K562 (cell line): ENCODE data around the gene INMT. TPM values are rescaled to one million over a fixed set of nuclear protein-coding genes. Genes with fewer than 3 reads are reported as not detected.

Source experiments
- ATAC-seq: fragments of 200-7000 bp; cut with Tn5 transposase; 3 replicates; pipeline ENCODE4 v1.9.1; 2020; ENCODE audit warnings: moderate library complexity
- BruUV-seq: library from RNA; stranded (reverse); fragments of 400-500 nt; replicated peaks from 2 replicates; lab custom pipeline; 2021; lab: Mats Ljungman, UMichigan
- CTCF ChIA-PET: fragments of 300-600 bp; formaldehyde crosslinking; extraction: SDS; loops from one replicate; lab custom pipeline; 2021; ENCODE audit warnings: low intra/inter-chr PET ratio; lab: Yijun Ruan, JAX
- POLR2A ChIA-PET: fragments of 300-600, 350-650 bp; sonication (Branson Sonifier 250); formaldehyde crosslinking; extraction: SDS; loops from one replicate; lab custom pipeline; 2021; ENCODE audit warnings: antibody characterized with exemption, inconsistent platforms; lab: Yijun Ruan, JAX
- DNase-seq, 4 experiments: peaks; one replicate each; pipeline versions ENCODE4 v3.0.0 to v3.0.0-alpha.2; 2011 to 2018; ENCODE audit warnings: low spot score in 3 of 4, mixed read lengths in 3 of 4; ENCODE audit errors: extremely low read depth in 1 of 4
- FAIRE-seq: peaks from 2 replicates; lab custom pipeline; 2011; peaks lifted over from hg19 to GRCh38; lab: Jason Lieb, UNC
- H2AFZ ChIP-seq: 2 replicates; pipeline ENCODE4 v1.6.0; 2011; ENCODE audit warnings: low read depth, low read length, control low read depth, inconsistent platforms
- H3K27ac ChIP-seq: fragments of 200-600 bp; 3 replicates; pipeline ENCODE4 v1.8.0; 2011; ENCODE audit warnings: low read depth, mild to moderate bottlenecking, control low read depth, inconsistent platforms, low read length, moderate library complexity, mixed read lengths; ENCODE audit errors: extremely low read depth
- H3K27me3 ChIP-seq, 2 experiments: fragments of 300-600 bp in 1 of 2; 2 replicates in 1 of 2; 3 replicates in 1 of 2; pipeline versions ENCODE4 v1.6.0 to v1.8.0; 2011; ENCODE audit warnings: inconsistent platforms in 2 of 2, low read length in 2 of 2, mild to moderate bottlenecking in 1 of 2, mixed read lengths in 1 of 2, moderate library complexity in 1 of 2; ENCODE audit not compliant: control insufficient read depth in 2 of 2, insufficient read depth in 2 of 2
- H3K36me3 ChIP-seq: fragments of 300-600 bp; 3 replicates; pipeline ENCODE4 v1.8.0; 2011; ENCODE audit warnings: mild to moderate bottlenecking, low read length, inconsistent platforms; ENCODE audit not compliant: control insufficient read depth, insufficient read depth
- H3K4me1 ChIP-seq, 2 experiments: fragments of 200-600 bp in 1 of 2; replicated peaks in 1 of 2; 2 replicates in 1 of 2; 3 replicates in 1 of 2; pipeline versions ENCODE4 v1.5.1 to v1.8.0; 2011; ENCODE audit warnings: inconsistent platforms in 2 of 2, low read length in 2 of 2, mild to moderate bottlenecking in 1 of 2, mixed read lengths in 1 of 2, moderate library complexity in 1 of 2; ENCODE audit not compliant: control insufficient read depth in 2 of 2, insufficient read depth in 2 of 2
- H3K4me2 ChIP-seq: 2 replicates; pipeline ENCODE4 v1.6.1; 2011; ENCODE audit warnings: low read length, control low read depth, inconsistent platforms, mixed read lengths; ENCODE audit not compliant: insufficient read depth
- H3K4me3 ChIP-seq: fragments of 200-600 bp; sonication (generic), shearing (Covaris generic); 2 replicates; pipeline ENCODE4 v1.5.1; 2016; ENCODE audit warnings: control low read depth, inconsistent platforms
- H3K79me2 ChIP-seq: fragments of 200-600 bp; 3 replicates; pipeline ENCODE4 v1.8.0; 2011; ENCODE audit warnings: low read length, inconsistent platforms; ENCODE audit not compliant: control insufficient read depth, insufficient read depth
- H3K9ac ChIP-seq, 2 experiments: 2 replicates each; pipeline versions ENCODE4 v1.6.0 to v1.6.1; 2011; ENCODE audit warnings: low read depth in 2 of 2, low read length in 2 of 2, control low read depth in 1 of 2, inconsistent platforms in 1 of 2, mild to moderate bottlenecking in 1 of 2, mixed read lengths in 1 of 2; ENCODE audit not compliant: insufficient read depth in 1 of 2
- H3K9me1 ChIP-seq: one replicate; pipeline ENCODE4 v1.6.0; 2011; ENCODE audit warnings: inconsistent platforms, mild to moderate bottlenecking, low read length, moderate library complexity; ENCODE audit not compliant: control insufficient read depth, insufficient read depth
- H3K9me3 ChIP-seq: replicated peaks from 2 replicates; pipeline ENCODE4 v1.5.1; 2011; ENCODE audit warnings: low read depth, low read length, inconsistent platforms; ENCODE audit not compliant: control insufficient read depth, insufficient read depth
- H4K20me1 ChIP-seq: replicated peaks from 2 replicates; pipeline ENCODE4 v1.6.1; 2011; ENCODE audit warnings: low read length, inconsistent platforms, mixed read lengths; ENCODE audit not compliant: control insufficient read depth, insufficient read depth
- ADNP ChIP-seq: fragments of 200-800 bp; sonication (Bioruptor generic); IDR thresholded peaks from 2 replicates; pipeline ENCODE4 v1.6.1; 2016; ENCODE audit warnings: missing genetic modification characterization, missing compliant biosample characterization
- ELF4 ChIP-seq: fragments of 450-650 bp; formaldehyde crosslinking; IDR thresholded peaks from 2 replicates; pipeline ENCODE4 v1.4.0; 2022; ENCODE audit warnings: missing genetic modification characterization
- ETV1 ChIP-seq: fragments of 450-650 bp; conservative IDR thresholded peaks from 2 replicates; pipeline ENCODE4 v1.6.1; 2016; ENCODE audit warnings: missing genetic modification characterization, control low read depth, low read depth, missing compliant biosample characterization
- KDM4B ChIP-seq, 2 experiments: fragments of 450-650 bp in 1 of 2; sonication (generic) in 1 of 2; IDR thresholded peaks; 2 replicates each; pipeline ENCODE4 v1.6.1; 2016 to 2017; ENCODE audit warnings: borderline replicate concordance in 2 of 2, antibody characterized with exemption in 1 of 2, low read depth in 1 of 2, mild to moderate bottlenecking in 1 of 2
- KLF10 ChIP-seq: fragments of 250-450 bp; sonication (Bioruptor Pico); IDR thresholded peaks from 2 replicates; pipeline ENCODE4 v1.6.1; 2021; ENCODE audit warnings: matching md5 sums
- MAFF ChIP-seq: IDR thresholded peaks from 2 replicates; pipeline ENCODE4 v1.6.1; 2012; ENCODE audit warnings: low read length, improper control_type of control experiment
- NKRF ChIP-seq: fragments of 450-650 bp; IDR thresholded peaks from 2 replicates; pipeline ENCODE4 v1.6.1; 2016; ENCODE audit warnings: borderline replicate concordance
- PHB2 ChIP-seq: fragments of 450-650 bp; IDR thresholded peaks from 2 replicates; pipeline ENCODE4 v1.6.1; 2017; ENCODE audit warnings: low read depth
- RUNX1 ChIP-seq: sonication (generic); IDR thresholded peaks from 2 replicates; pipeline ENCODE4 v1.6.1; 2016; ENCODE audit warnings: antibody characterized with exemption, low read depth
- ZC3H4 ChIP-seq: sonication (generic); formaldehyde crosslinking; IDR thresholded peaks from 2 replicates; pipeline ENCODE4 v1.9.0; 2021; ENCODE audit warnings: missing genetic modification reagents, borderline replicate concordance
- ZMIZ1 ChIP-seq, 2 experiments: fragments of 150-350 bp in 1 of 2; IDR thresholded peaks; 2 replicates each; pipeline ENCODE4 v1.6.1; 2012 to 2016; ENCODE audit warnings: low read depth in 2 of 2, low read length in 2 of 2, mild to moderate bottlenecking in 1 of 2, moderate library complexity in 1 of 2
- ZNF584 ChIP-seq: fragments of 200-800 bp; sonication (Bioruptor generic); IDR thresholded peaks from 2 replicates; pipeline ENCODE4 v1.6.1; 2016; ENCODE audit warnings: low read depth, mild to moderate bottlenecking, missing genetic modification characterization, missing compliant biosample characterization
- ZNF707 ChIP-seq: fragments of 250-450 bp; sonication (Bioruptor Pico); conservative IDR thresholded peaks from 2 replicates; pipeline ENCODE4 v1.8.0; 2022; ENCODE audit warnings: inconsistent platforms, mild to moderate bottlenecking, moderate library complexity
- WGBS: fragments of 100-300 bp; shearing (Covaris generic); methylation state at CpG from one replicate; pipeline ENCODE4 v1.1.6; 2016; ENCODE audit warnings: low coverage, mixed read lengths; ENCODE audit not compliant: insufficient coverage; ENCODE audit errors: missing lambda C conversion rate; 5-methylcytosine and 5-hydroxymethylcytosine counted together
- in situ Hi-C: fragments of 300-500 bp; cut with MboI; formaldehyde crosslinking; loops from 4 replicates; pipeline ENCODE4 v1.15.0; 2018; ENCODE audit warnings: inconsistent platforms, mixed read lengths
- intact Hi-C: fragments of 100-400 bp; cut with micrococcal nuclease; formaldehyde crosslinking; loops from 2 replicates; pipeline ENCODE4 v1.14.2; 2022
- polyA plus RNA-seq, 8 experiments: library from polyadenylated mRNA; depleted of rRNA in 4 of 8; stranded (reverse) in 5 of 8; unstranded in 3 of 8; fragments of >200 nt; fragmentation: Nextera tagmentation in 2 of 8; fragmentation: Illumina TruSeq in 1 of 8; extraction: Ambion mirVana in 2 of 8; extraction: Trizol in 1 of 8; gene quantifications; 2 replicates each; pipeline versions ENCODE4 v1.2.1 to v1.2.3, GENCODE V29; 2011 to 2014; ENCODE audit warnings: inconsistent platforms in 1 of 8, missing spikeins in 1 of 8
- total RNA-seq, 7 experiments: library from RNA; depleted of rRNA in 6 of 7; stranded (reverse); fragments of >200 nt in 6 of 7; fragmentation: Illumina TruSeq in 2 of 7; extraction: Trizol in 2 of 7; gene quantifications; 2 replicates each; pipeline versions ENCODE4 v1.2.1 to v1.2.3, GENCODE V29; 2011 to 2021; ENCODE audit warnings: low replicate concordance in 1 of 7
- TF ChIP-seq, protein P1 (sequence below): sonication (generic); formaldehyde crosslinking; IDR thresholded peaks from 2 replicates; pipeline ENCODE4 v1.9.0; 2022; ENCODE audit warnings: mild to moderate bottlenecking, missing genetic modification reagents
- TF ChIP-seq, protein P2 (sequence below): fragments of 450-650 bp; IDR thresholded peaks from 2 replicates; pipeline ENCODE4 v1.6.1; 2016; ENCODE audit warnings: antibody characterized with exemption

Gene INMT
- total and polyA plus RNA-seq, 9 of the 15 experiments (the other 6 are each of a cell fraction or from before 2014, with no cell fraction given), result 0.04 to 0.27 TPM; not detected in 7

DNA sequence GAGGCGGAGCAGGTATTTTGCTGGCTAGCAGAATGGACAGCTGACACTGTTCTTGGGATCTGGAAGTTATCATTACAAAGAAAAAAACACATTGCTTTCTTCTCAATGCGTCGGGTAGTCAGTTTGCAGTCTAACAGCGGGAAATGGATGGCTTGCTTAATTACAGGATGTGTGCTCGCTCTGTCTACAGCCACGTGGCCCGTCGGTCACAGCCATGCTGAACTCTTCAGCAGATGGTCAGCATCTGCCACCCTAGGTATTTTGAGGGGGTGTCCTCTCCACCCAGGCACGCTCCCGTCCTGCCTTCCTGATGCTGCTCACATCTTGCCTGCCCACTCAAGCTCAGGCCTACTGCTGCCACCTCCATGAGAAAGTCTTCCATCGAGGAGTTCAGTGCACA is 20.4 kb upstream of the INMT start:
- BruUV-seq, result no TSS peak
- no peak for TF ChIP-seq KDM4B (IDR thresholded peaks at IDR 0.05; ENCODE audit: borderline replicate concordance in 2 of 2, low read depth in 1 of 2)
- no peak for TF ChIP-seq NKRF
- no peak for TF ChIP-seq ZNF707 (CRISPR knock-in tag)
- TF ChIP-seq, protein P1, sequence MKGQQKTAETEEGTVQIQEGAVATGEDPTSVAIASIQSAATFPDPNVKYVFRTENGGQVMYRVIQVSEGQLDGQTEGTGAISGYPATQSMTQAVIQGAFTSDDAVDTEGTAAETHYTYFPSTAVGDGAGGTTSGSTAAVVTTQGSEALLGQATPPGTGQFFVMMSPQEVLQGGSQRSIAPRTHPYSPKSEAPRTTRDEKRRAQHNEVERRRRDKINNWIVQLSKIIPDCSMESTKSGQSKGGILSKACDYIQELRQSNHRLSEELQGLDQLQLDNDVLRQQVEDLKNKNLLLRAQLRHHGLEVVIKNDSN, result peak; percentile 52
- TF ChIP-seq KLF10, result no peak
- TF ChIP-seq PHB2, result no peak
- no peak for TF ChIP-seq ADNP (tag)
- no peak for TF ChIP-seq RUNX1
- TF ChIP-seq ZNF584 (CRISPR knock-in tag), result no peak
- TF ChIP-seq MAFF, result no peak
- no peak for TF ChIP-seq ELF4
- no peak for TF ChIP-seq ZMIZ1 (IDR thresholded peaks at IDR 0.05; ENCODE audit: low read depth in 2 of 2, low read length in 2 of 2)
- TF ChIP-seq, protein P2, sequence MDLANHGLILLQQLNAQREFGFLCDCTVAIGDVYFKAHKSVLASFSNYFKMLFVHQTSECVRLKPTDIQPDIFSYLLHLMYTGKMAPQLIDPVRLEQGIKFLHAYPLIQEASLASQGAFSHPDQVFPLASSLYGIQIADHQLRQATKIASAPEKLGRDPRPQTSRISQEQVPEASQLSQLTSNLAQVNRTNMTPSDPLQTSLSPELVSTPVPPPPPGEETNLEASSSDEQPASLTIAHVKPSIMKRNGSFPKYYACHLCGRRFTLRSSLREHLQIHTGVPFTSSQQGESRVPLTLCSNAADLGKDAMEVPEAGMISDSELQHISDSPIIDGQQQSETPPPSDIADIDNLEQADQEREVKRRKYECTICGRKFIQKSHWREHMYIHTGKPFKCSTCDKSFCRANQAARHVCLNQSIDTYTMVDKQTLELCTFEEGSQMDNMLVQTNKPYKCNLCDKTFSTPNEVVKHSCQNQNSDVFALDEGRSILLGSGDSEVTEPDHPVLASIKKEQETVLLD, result no peak
- TF ChIP-seq ETV1, result 0 out of 2 replicates have a peak, but pooled peaks have one; percentile 28
- no peak for TF ChIP-seq ZC3H4 (CRISPR knock-in tag)

More for the DNA sequence above, 20.4 kb upstream of the INMT start:
- WGBS, result 4% methylated on average over 11 of the region's 11 CpGs
- ATAC-seq (peak; percentile 15; the same call in 1 of the 3 replicates), FAIRE-seq (peak; percentile 46), DNase-seq (no peak)
- Histone ChIP-seq H3K9me1 (no peaks in the 10 kb centered on the region), H4K20me1 (no peaks in the 10 kb centered on the region), H3K9me3 (no peaks in the 10 kb centered on the region), H3K4me3 (no peak overlapping the region), H3K4me2 (no peak overlapping the region), H2AFZ (no peak overlapping the region), H3K27me3 (peaks cover 53 to 73% of the 10 kb centered on the region in 2 experiments), H3K4me1 (peaks cover 4% of the 10 kb centered on the region in 2 experiments; a peak in 3 of 5 replicates), H3K79me2 (no peaks in the 10 kb centered on the region), H3K36me3 (no peaks in the 10 kb centered on the region), H3K9ac (no peak overlapping the region), H3K27ac (no peak overlapping the region)
- intact Hi-C loops, result loop anchor here (10.0 kb wide), 1 partner anchor 457 kb away; no protein-coding TSS in a partner anchor
- ChIA-PET POLR2A (interaction anchor here (1.3 kb wide), 1 partner anchor 22 kb away, joined by 3 read pairs; no protein-coding TSS in a partner anchor), CTCF (no interaction called here)
- in situ Hi-C loops, result loop anchor here (10.0 kb wide), 1 partner anchor 567 kb away; no protein-coding TSS in a partner anchor
